Fibroblast of lung (primary cell): ENCODE results near the gene TNFRSF21.

Source experiments
- EZH2 ChIP-seq: IDR thresholded peaks from 2 replicates; pipeline ENCODE4 v1.5.1; 2012; ENCODE audit warnings: low read length, control low read depth, mild to moderate bottlenecking; ENCODE audit errors: missing control alignments
- TF ChIP-seq, protein P1 (sequence below), 2 donors: IDR thresholded peaks in 1 of 2; conservative IDR thresholded peaks in 1 of 2; 1 replicate in 1 of 2; 2 replicates in 1 of 2; pipeline ENCODE4 v1.5.1; 2011 to 2012; ENCODE audit warnings: low read length in 2 of 2, control low read depth in 1 of 2, inconsistent platforms in 1 of 2, low read depth in 1 of 2, mild to moderate bottlenecking in 1 of 2

DNA sequence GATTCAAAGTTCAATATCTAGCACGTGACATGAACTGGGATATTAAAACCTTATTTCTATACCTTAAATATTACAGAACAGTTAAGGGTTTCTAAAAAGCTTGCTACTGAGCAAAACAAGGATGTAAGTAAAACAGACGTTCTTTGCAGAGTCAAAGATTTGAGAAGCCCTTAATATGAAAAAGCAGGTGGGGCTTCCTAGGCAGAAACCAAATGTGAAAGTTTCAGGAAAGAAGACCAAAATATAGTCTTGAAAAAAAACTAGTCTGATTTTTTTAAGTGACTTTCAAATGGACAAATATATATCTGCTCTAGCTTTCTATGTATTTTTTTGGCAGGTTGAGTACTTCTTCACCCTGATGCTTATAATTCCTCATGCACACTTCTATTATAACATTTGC, 63.2 kb downstream of the TNFRSF21 start:
- TF ChIP-seq, protein P1, sequence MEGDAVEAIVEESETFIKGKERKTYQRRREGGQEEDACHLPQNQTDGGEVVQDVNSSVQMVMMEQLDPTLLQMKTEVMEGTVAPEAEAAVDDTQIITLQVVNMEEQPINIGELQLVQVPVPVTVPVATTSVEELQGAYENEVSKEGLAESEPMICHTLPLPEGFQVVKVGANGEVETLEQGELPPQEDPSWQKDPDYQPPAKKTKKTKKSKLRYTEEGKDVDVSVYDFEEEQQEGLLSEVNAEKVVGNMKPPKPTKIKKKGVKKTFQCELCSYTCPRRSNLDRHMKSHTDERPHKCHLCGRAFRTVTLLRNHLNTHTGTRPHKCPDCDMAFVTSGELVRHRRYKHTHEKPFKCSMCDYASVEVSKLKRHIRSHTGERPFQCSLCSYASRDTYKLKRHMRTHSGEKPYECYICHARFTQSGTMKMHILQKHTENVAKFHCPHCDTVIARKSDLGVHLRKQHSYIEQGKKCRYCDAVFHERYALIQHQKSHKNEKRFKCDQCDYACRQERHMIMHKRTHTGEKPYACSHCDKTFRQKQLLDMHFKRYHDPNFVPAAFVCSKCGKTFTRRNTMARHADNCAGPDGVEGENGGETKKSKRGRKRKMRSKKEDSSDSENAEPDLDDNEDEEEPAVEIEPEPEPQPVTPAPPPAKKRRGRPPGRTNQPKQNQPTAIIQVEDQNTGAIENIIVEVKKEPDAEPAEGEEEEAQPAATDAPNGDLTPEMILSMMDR (conservative IDR thresholded peaks at IDR 0.05 in 1 of 2, IDR thresholded peaks at IDR 0.05 in 1 of 2; ENCODE audit: low read depth in 1 of 2, low read length in 2 of 2), result no peak
- TF ChIP-seq EZH2, result no peak
